H9 (cell line): ENCODE results near the gene CLIC6. TPM values are rescaled to one million over a fixed set of nuclear protein-coding genes. Genes with fewer than 3 reads are reported as not detected.

Experiments
- DNase-seq: peaks from one replicate; pipeline ENCODE4 v3.0.0-alpha.2; 2017
- H2AFZ ChIP-seq: one replicate; pipeline ENCODE4 v1.6.1; 2013; ENCODE audit warnings: mild to moderate bottlenecking, low read length, control low read depth, moderate library complexity
- H2AK5ac ChIP-seq: 2 replicates; pipeline ENCODE4 v1.6.1; 2013; ENCODE audit warnings: low read length, control low read depth, mixed read lengths; ENCODE audit not compliant: insufficient read length
- H2BK120ac ChIP-seq: one replicate; pipeline ENCODE4 v1.6.1; 2013; ENCODE audit warnings: low read depth, mild to moderate bottlenecking, low read length, control low read depth, inconsistent platforms; ENCODE audit not compliant: poor library complexity, severe bottlenecking
- H2BK12ac ChIP-seq: 2 replicates; pipeline ENCODE4 v1.6.1; 2013; ENCODE audit warnings: low read length, control low read depth, mixed read lengths, low read depth; ENCODE audit not compliant: insufficient read length
- H2BK15ac ChIP-seq: 2 replicates; pipeline ENCODE4 v1.6.1; 2013; ENCODE audit warnings: low read depth, low read length, control low read depth
- H2BK20ac ChIP-seq: one replicate; pipeline ENCODE4 v1.6.1; 2013; ENCODE audit warnings: low read depth, mild to moderate bottlenecking, low read length, control low read depth, inconsistent platforms; ENCODE audit not compliant: poor library complexity, severe bottlenecking
- H2BK5ac ChIP-seq: 2 replicates; pipeline ENCODE4 v1.6.1; 2013; ENCODE audit warnings: low read length, control low read depth, mixed read lengths; ENCODE audit not compliant: insufficient read length
- H3K14ac ChIP-seq: 2 replicates; pipeline ENCODE4 v1.6.1; 2013; ENCODE audit warnings: low read length, control low read depth; ENCODE audit not compliant: insufficient read depth
- H3K18ac ChIP-seq: 2 replicates; pipeline ENCODE4 v1.6.1; 2013; ENCODE audit warnings: low read depth, mild to moderate bottlenecking, mixed read lengths, low read length, control low read depth; ENCODE audit not compliant: insufficient read length
- H3K23ac ChIP-seq: 2 replicates; pipeline ENCODE4 v1.6.1; 2013; ENCODE audit warnings: low read length, control low read depth, mixed read lengths, low read depth; ENCODE audit not compliant: insufficient read length
- H3K23me2 ChIP-seq: 2 replicates; pipeline ENCODE4 v1.6.1; 2013; ENCODE audit warnings: low read depth, mild to moderate bottlenecking, mixed read lengths, low read length, control low read depth; ENCODE audit not compliant: insufficient read length, poor library complexity, severe bottlenecking
- H3K27ac ChIP-seq: 2 replicates; pipeline ENCODE4 v1.5.1; 2013; ENCODE audit warnings: low read length, control low read depth, mixed read lengths, low read depth; ENCODE audit not compliant: insufficient read length
- H3K27me3 ChIP-seq: 2 replicates; pipeline ENCODE4 v1.6.1; 2013; ENCODE audit warnings: low read length, control low read depth, inconsistent platforms; ENCODE audit not compliant: insufficient read depth
- H3K4ac ChIP-seq: 2 replicates; pipeline ENCODE4 v1.6.1; 2013; ENCODE audit warnings: low read depth, mild to moderate bottlenecking, control low read depth, inconsistent platforms, low read length, moderate library complexity
- H3K4me1 ChIP-seq: 2 replicates; pipeline ENCODE4 v1.6.1; 2013; ENCODE audit warnings: low read length, control low read depth, inconsistent platforms; ENCODE audit not compliant: insufficient read depth
- H3K4me2 ChIP-seq: 2 replicates; pipeline ENCODE4 v1.6.1; 2013; ENCODE audit warnings: low read length, control low read depth, mixed read lengths; ENCODE audit not compliant: insufficient read length, insufficient read depth
- H3K56ac ChIP-seq: 2 replicates; pipeline ENCODE4 v1.6.1; 2013; ENCODE audit warnings: low read depth, mild to moderate bottlenecking, mixed read lengths, low read length, control low read depth; ENCODE audit not compliant: insufficient read length
- H3K79me1 ChIP-seq: 2 replicates; pipeline ENCODE4 v1.6.1; 2013; ENCODE audit warnings: low read depth, mild to moderate bottlenecking, moderate library complexity, low read length, control low read depth, inconsistent platforms; ENCODE audit not compliant: insufficient read depth, poor library complexity, severe bottlenecking
- H3K79me2 ChIP-seq: 2 replicates; pipeline ENCODE4 v1.6.1; 2013; ENCODE audit warnings: low read length, control low read depth, inconsistent platforms; ENCODE audit not compliant: insufficient read depth
- H3K9ac ChIP-seq: 2 replicates; pipeline ENCODE4 v1.6.1; 2013; ENCODE audit warnings: low read length, control low read depth, mixed read lengths; ENCODE audit not compliant: insufficient read length; ENCODE audit errors: extremely low read depth
- H3K9me3 ChIP-seq: one replicate; pipeline ENCODE4 v1.6.1; 2013; ENCODE audit warnings: low read depth, low read length, inconsistent platforms; ENCODE audit not compliant: control insufficient read depth
- H3T11ph ChIP-seq: one replicate; pipeline ENCODE4 v1.6.1; 2013; ENCODE audit warnings: mild to moderate bottlenecking, low read length, control low read depth, inconsistent platforms
- H4K20me1 ChIP-seq: one replicate; pipeline ENCODE4 v1.6.1; 2013; ENCODE audit not compliant: control insufficient read depth, insufficient read length, insufficient read depth
- H4K5ac ChIP-seq: 2 replicates; pipeline ENCODE4 v1.6.1; 2013; ENCODE audit warnings: low read depth, mild to moderate bottlenecking, mixed read lengths, low read length, control low read depth; ENCODE audit not compliant: insufficient read length
- H4K8ac ChIP-seq: replicated peaks from 2 replicates; pipeline ENCODE4 v1.6.1; 2013; ENCODE audit warnings: low read length, control low read depth, mixed read lengths, low read depth; ENCODE audit not compliant: insufficient read length
- H4K91ac ChIP-seq: 2 replicates; pipeline ENCODE4 v1.6.1; 2013; ENCODE audit warnings: low read depth, mild to moderate bottlenecking, moderate library complexity, mixed read lengths, low read length, control low read depth; ENCODE audit not compliant: insufficient read length
- H3K27ac Mint-ChIP-seq, 3 experiments: 2 replicates in 2 of 3; 3 replicates in 1 of 3; pipeline ENCODE4 v1.8.0; 2020 to 2021; ENCODE audit warnings: mixed read lengths in 3 of 3, mild to moderate bottlenecking in 1 of 3, moderate library complexity in 1 of 3
- H3K27me3 Mint-ChIP-seq: 2 replicates; pipeline ENCODE4 v1.8.0; 2021; ENCODE audit warnings: low read depth, mild to moderate bottlenecking, moderate library complexity, mixed read lengths
- H3K36me3 Mint-ChIP-seq, 3 experiments: 2 replicates in 2 of 3; 3 replicates in 1 of 3; pipeline ENCODE4 v1.8.0; 2020 to 2021; ENCODE audit warnings: low read depth in 3 of 3, mixed read lengths in 3 of 3; ENCODE audit not compliant: insufficient read depth in 1 of 3
- H3K4me1 Mint-ChIP-seq, 2 experiments: 2 replicates each; pipeline ENCODE4 v1.8.0; 2020; ENCODE audit warnings: mixed read lengths in 2 of 2
- H3K4me3 Mint-ChIP-seq, 2 experiments: 2 replicates in 1 of 2; 3 replicates in 1 of 2; pipeline ENCODE4 v1.8.0; 2020 to 2021; ENCODE audit warnings: mild to moderate bottlenecking in 2 of 2, mixed read lengths in 2 of 2, moderate library complexity in 1 of 2
- H3K9me3 Mint-ChIP-seq, 2 experiments: 2 replicates in 1 of 2; 3 replicates in 1 of 2; pipeline ENCODE4 v1.8.0; 2020; ENCODE audit warnings: mild to moderate bottlenecking in 2 of 2, mixed read lengths in 2 of 2, moderate library complexity in 1 of 2
- CTCF ChIP-seq: fragments of 200-600 bp; sonication (generic); conservative IDR thresholded peaks from 3 replicates; pipeline ENCODE4 v1.8.0; 2021; ENCODE audit warnings: antibody characterized with exemption, mild to moderate bottlenecking
- WGBS: extraction: QIAGEN DNeasy Blood & Tissue Kit; methylation state at CpG from one replicate; pipeline ENCODE4 v1.1.7; 2013; ENCODE audit warnings: missing lambda C conversion rate, low lambda C conversion rate, mixed read lengths; ENCODE audit not compliant: insufficient read length; ENCODE audit errors: extremely low coverage; 5-methylcytosine and 5-hydroxymethylcytosine counted together
- total RNA-seq: library from RNA; stranded (reverse); gene quantifications from 2 replicates; pipeline ENCODE4 v1.2.1, GENCODE V29; 2021

The CLIC6 gene
- total RNA-seq, 1 experiment from 2014 or later = 1.3 TPM

GRCh38 chr21:34761758-34762330 is 93.0 kb downstream of the CLIC6 start:
- Histone ChIP-seq H3K4me1 (no peaks in the 10 kb centered on the region), H2BK120ac (no peak overlapping the region)

More at GRCh38 chr21:34761758-34762330, 93.0 kb downstream of the CLIC6 start:
- H3K9me3 ChIP-seq = no peaks in the 10 kb centered on the region
- H3K79me2 ChIP-seq = no peaks in the 10 kb centered on the region
- H3K18ac ChIP-seq = no peak overlapping the region
- H2BK20ac ChIP-seq = no peak overlapping the region
- H3K27me3 ChIP-seq = no peaks in the 10 kb centered on the region; the same call in 1 of the 2 replicates
- no peak overlapping the region for H2BK5ac ChIP-seq
- Mint-ChIP-seq H3K4me3 (no peak overlapping the region), H3K27me3 (no peaks in the 10 kb centered on the region; the same call in 1 of the 2 replicates), H3K4me1 (no peaks in the 10 kb centered on the region), H3K36me3 (no peaks in the 10 kb centered on the region; a peak in 1 of 7 replicates), H3K27ac (no peak overlapping the region), H3K9me3 (peaks cover 0 to 5% of the 10 kb centered on the region in 2 experiments; a peak in 4 of 5 replicates)
- H4K20me1 ChIP-seq = no peaks in the 10 kb centered on the region
- no peak overlapping the region for H3K56ac ChIP-seq
- no peak overlapping the region for H3K23ac ChIP-seq
- H3K9ac ChIP-seq = no peak overlapping the region
- no peak overlapping the region for H3K4me2 ChIP-seq
- no peaks in the 10 kb centered on the region for H3K23me2 ChIP-seq
- TF ChIP-seq CTCF = no peak
- no peak overlapping the region for H2BK12ac ChIP-seq
- H3K14ac ChIP-seq = no peak overlapping the region
- no peak overlapping the region for H4K91ac ChIP-seq
- H4K8ac ChIP-seq = no peak overlapping the region
- no peak overlapping the region for H2AFZ ChIP-seq
- H2AK5ac ChIP-seq = no peak overlapping the region
- DNase-seq = no peak
- no peak overlapping the region for H4K5ac ChIP-seq
- H3K27ac ChIP-seq = no peak overlapping the region
- WGBS = no CpG with 5 or more reads among the region's 2 CpGs
- no peak overlapping the region for H3K4ac ChIP-seq
- no peaks in the 10 kb centered on the region for H3K79me1 ChIP-seq
- no peak overlapping the region for H3T11ph ChIP-seq
- H2BK15ac ChIP-seq = no peak overlapping the region
